PC-3 (cell line): ENCODE results near the gene LMBRD2. TPM values are rescaled to one million over a fixed set of nuclear protein-coding genes. Genes with fewer than 3 reads are reported as not detected.

Source experiments
- ATAC-seq: fragments of 200-7000 bp; cut with Tn5 transposase; 2 replicates; pipeline ENCODE4 v1.9.1; 2020; ENCODE audit warnings: mild to moderate bottlenecking, moderate library complexity
- BruUV-seq: library from RNA; stranded (reverse); fragments of 400-500 nt; replicated peaks from 2 replicates; lab custom pipeline; 2021; lab: Mats Ljungman, UMichigan
- CTCF ChIA-PET: fragments of 300-600 bp; sonication (Branson Sonifier 250); formaldehyde crosslinking; loops from one replicate; lab custom pipeline; 2022; ENCODE audit warnings: antibody characterized with exemption; lab: Charles Lee
- POLR2A ChIA-PET: fragments of 300-600 bp; sonication (Branson Sonifier 250); formaldehyde crosslinking; loops from one replicate; lab custom pipeline; 2022; ENCODE audit warnings: antibody characterized with exemption; ENCODE audit not compliant: unreplicated experiment; lab: Charles Lee
- DNase-seq: peaks from one replicate; pipeline ENCODE4 v3.0.0-alpha.2; 2015
- H2AFZ ChIP-seq: fragments of 300-600 bp; sonication (generic); 2 replicates; pipeline ENCODE4 v1.6.0; 2016; ENCODE audit warnings: antibody characterized with exemption, low read length
- H3F3A ChIP-seq: fragments of 300-600 bp; sonication (generic); one replicate; pipeline ENCODE4 v1.6.0; 2017; ENCODE audit warnings: antibody characterized with exemption, low read length, control low read depth, mild to moderate bottlenecking; ENCODE audit not compliant: unreplicated experiment
- H3K27ac ChIP-seq: fragments of 300-600 bp; sonication (generic); 2 replicates; pipeline ENCODE4 v1.5.1; 2016; ENCODE audit warnings: mild to moderate bottlenecking, low read length
- H3K27me3 ChIP-seq: fragments of 300-600 bp; sonication (generic); 2 replicates; pipeline ENCODE4 v1.6.1; 2016; ENCODE audit warnings: low read length, mixed read lengths
- H3K36me3 ChIP-seq: fragments of 300-600 bp; sonication (generic); 2 replicates; pipeline ENCODE4 v1.6.1; 2016; ENCODE audit warnings: low read depth, mixed run types, low read length, mixed read lengths
- H3K4me1 ChIP-seq: fragments of 300-600 bp; sonication (generic); 2 replicates; pipeline ENCODE4 v1.5.1; 2016; ENCODE audit warnings: low read length; ENCODE audit not compliant: insufficient read depth
- H3K4me2 ChIP-seq: fragments of 300-600 bp; sonication (generic); 2 replicates; pipeline ENCODE4 v1.6.0; 2016; ENCODE audit warnings: low read length
- H3K4me3 ChIP-seq: fragments of 300-600 bp; sonication (generic); 2 replicates; pipeline ENCODE4 v1.5.1; 2016; ENCODE audit warnings: mild to moderate bottlenecking, low read length, mixed read lengths
- H3K79me2 ChIP-seq: fragments of 300-600 bp; sonication (generic); 2 replicates; pipeline ENCODE4 v1.6.1; 2017; ENCODE audit warnings: low read length, mixed read lengths
- H3K9ac ChIP-seq: fragments of 300-600 bp; sonication (generic); 2 replicates; pipeline ENCODE4 v1.6.0; 2016; ENCODE audit warnings: mild to moderate bottlenecking, low read length
- H3K9me2 ChIP-seq: fragments of 300-600 bp; sonication (generic); replicated peaks from 2 replicates; pipeline ENCODE4 v1.6.1; 2016; ENCODE audit warnings: mixed run types, low read length, mixed read lengths
- H3K9me3 ChIP-seq: fragments of 300-600 bp; sonication (generic); 2 replicates; pipeline ENCODE4 v1.6.1; 2016; ENCODE audit warnings: low read length, mixed read lengths
- H4K20me1 ChIP-seq: fragments of 300-600 bp; sonication (generic); 2 replicates; pipeline ENCODE4 v1.6.1; 2016; ENCODE audit warnings: low read length, mixed read lengths
- EZH2 ChIP-seq: fragments of 300-600 bp; sonication (generic); IDR thresholded peaks from one replicate; pipeline ENCODE4 v1.6.1; 2017; ENCODE audit warnings: antibody characterized with exemption, mild to moderate bottlenecking, low read length; ENCODE audit not compliant: unreplicated experiment
- EZH2phosphoT487 ChIP-seq: fragments of 300-600 bp; sonication (generic); IDR thresholded peaks from 2 replicates; pipeline ENCODE4 v1.6.1; 2018; ENCODE audit warnings: mild to moderate bottlenecking, antibody characterized with exemption, low read length, borderline replicate concordance
- intact Hi-C: fragments of 100-400 bp; cut with micrococcal nuclease; formaldehyde crosslinking; loops from 2 replicates; pipeline ENCODE4 v1.9.0; 2023
- total RNA-seq: library from RNA; depleted of rRNA; stranded (reverse); fragments of >200 nt; gene quantifications from 2 replicates; pipeline ENCODE4 v1.2.3, GENCODE V29; 2014
- TF ChIP-seq, protein P1 (sequence below): fragments of 300-600 bp; sonication (generic); conservative IDR thresholded peaks from 2 replicates; pipeline ENCODE4 v1.5.1; 2017; ENCODE audit warnings: antibody characterized with exemption, low read depth, mild to moderate bottlenecking, low read length

The LMBRD2 gene
- total RNA-seq, 1 experiment from 2014 or later, result 9.1 TPM

DNA sequence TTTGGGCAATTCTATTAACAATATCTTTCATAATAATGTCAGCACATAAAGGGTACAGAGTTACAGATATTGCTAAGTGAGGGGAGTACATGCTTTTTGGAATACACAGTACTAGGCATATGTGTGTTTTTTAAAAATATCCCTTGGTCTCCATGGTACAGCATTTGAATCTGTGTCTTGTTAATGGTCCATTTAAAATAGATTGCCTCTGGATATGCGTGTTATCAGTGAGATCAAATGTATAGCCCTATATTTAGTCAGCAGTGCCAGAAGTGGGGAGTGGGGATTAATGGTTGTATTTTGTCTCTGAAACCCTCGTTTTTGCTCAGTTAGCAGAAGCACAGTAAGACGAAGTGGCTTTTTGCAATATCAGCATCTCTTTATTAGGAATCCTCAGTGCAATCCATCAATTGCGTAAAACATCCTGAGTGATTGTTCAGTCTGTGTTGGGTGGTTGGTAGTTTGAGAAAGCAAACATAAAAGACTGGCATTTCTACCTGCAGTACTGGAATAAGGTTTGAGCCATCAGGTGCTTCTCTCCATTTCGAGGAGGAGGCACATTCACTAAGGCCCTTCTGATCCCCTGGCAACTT, 19.2 kb upstream of the LMBRD2 start:
- intact Hi-C loops, result loop anchor here (10.0 kb wide), 1 partner anchor 524 kb away; no protein-coding TSS in a partner anchor
- no peak for DNase-seq
- TF ChIP-seq EZH2phosphoT487 (no peak), EZH2 (no peak)
- TF ChIP-seq, protein P1, sequence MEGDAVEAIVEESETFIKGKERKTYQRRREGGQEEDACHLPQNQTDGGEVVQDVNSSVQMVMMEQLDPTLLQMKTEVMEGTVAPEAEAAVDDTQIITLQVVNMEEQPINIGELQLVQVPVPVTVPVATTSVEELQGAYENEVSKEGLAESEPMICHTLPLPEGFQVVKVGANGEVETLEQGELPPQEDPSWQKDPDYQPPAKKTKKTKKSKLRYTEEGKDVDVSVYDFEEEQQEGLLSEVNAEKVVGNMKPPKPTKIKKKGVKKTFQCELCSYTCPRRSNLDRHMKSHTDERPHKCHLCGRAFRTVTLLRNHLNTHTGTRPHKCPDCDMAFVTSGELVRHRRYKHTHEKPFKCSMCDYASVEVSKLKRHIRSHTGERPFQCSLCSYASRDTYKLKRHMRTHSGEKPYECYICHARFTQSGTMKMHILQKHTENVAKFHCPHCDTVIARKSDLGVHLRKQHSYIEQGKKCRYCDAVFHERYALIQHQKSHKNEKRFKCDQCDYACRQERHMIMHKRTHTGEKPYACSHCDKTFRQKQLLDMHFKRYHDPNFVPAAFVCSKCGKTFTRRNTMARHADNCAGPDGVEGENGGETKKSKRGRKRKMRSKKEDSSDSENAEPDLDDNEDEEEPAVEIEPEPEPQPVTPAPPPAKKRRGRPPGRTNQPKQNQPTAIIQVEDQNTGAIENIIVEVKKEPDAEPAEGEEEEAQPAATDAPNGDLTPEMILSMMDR, result no peak
- no peak overlapping the region for H3K4me2 ChIP-seq
- no peak overlapping the region for H3K27ac ChIP-seq
- BruUV-seq, result no TSS peak
- ChIA-PET POLR2A (no interaction called here), CTCF (no interaction called here)
- no peak overlapping the region for H2AFZ ChIP-seq
- no peaks in the 10 kb centered on the region for H3K9me3 ChIP-seq
- H3F3A ChIP-seq, result no peaks in the 10 kb centered on the region
- H3K79me2 ChIP-seq, result no peaks in the 10 kb centered on the region
- no peak overlapping the region for H3K4me3 ChIP-seq
- H3K9me2 ChIP-seq, result no peaks in the 10 kb centered on the region
- no peaks in the 10 kb centered on the region for H4K20me1 ChIP-seq
- H3K9ac ChIP-seq, result no peak overlapping the region
- no peak for ATAC-seq
- no peaks in the 10 kb centered on the region for H3K4me1 ChIP-seq
- peaks cover 48% of the 10 kb centered on the region for H3K36me3 ChIP-seq
- no peaks in the 10 kb centered on the region for H3K27me3 ChIP-seq

DNA sequence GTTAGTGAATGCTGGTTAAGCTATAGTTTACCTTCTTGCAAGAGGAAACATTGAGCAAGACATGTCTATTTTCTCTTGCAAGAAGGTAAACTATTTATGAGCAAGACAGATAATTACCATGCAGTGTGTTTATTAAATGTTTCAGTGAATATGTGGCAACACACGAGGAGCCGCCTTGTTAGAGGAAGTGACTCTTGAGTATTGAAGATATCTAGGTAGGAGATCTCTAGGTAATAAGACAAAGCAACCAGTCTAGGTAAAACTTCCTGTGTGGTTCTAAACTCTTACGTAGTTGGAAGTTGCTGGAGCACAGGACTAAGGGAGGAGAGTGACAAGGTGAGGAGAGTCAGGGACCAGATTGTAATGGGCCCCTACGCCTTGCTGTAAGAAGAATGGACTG, 17.1 kb upstream of the LMBRD2 start:
- CTCF ChIA-PET, result no interaction called here
- Histone ChIP-seq H2AFZ (no peak overlapping the region), H3F3A (no peaks in the 10 kb centered on the region), H3K79me2 (0 out of 2 replicates have a peak, but pooled peaks cover 4% of the 10 kb centered on the region), H3K4me3 (no peak overlapping the region), H3K9me3 (no peaks in the 10 kb centered on the region), H3K4me2 (no peak overlapping the region), H3K9me2 (no peaks in the 10 kb centered on the region), H4K20me1 (no peaks in the 10 kb centered on the region), H3K4me1 (no peaks in the 10 kb centered on the region), H3K27me3 (no peaks in the 10 kb centered on the region), H3K27ac (no peak overlapping the region), H3K9ac (no peak overlapping the region), H3K36me3 (peaks cover 62% of the 10 kb centered on the region)
- POLR2A ChIA-PET, result no interaction called here
- ATAC-seq (no peak), DNase-seq (no peak)
- TF ChIP-seq EZH2 (no peak), EZH2phosphoT487 (no peak)
- TF ChIP-seq, protein P1, result no peak
- intact Hi-C loops, result no loop called here
- BruUV-seq, result no TSS peak

DNA sequence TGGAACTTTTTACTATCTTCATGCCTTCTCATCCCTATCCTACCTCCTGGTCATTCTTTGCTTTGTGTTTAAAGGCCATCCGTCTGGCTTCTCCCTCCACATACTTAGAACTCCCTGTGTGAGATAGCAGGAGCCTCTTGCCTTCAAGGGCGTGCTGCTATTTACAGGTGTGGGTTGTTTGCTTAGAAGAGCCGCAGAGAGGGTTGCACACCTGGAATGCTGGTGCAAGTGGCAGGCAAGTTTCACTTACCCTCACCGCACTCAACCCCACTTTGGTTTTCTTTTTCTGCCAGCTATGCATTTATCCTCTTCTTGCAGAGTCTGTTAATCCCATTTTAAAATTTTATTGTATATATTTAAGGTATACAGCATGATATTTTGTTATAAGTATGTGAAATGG, 12.8 kb upstream of the LMBRD2 start:
- peaks cover 74% of the 10 kb centered on the region for H3K36me3 ChIP-seq
- no TSS peak for BruUV-seq
- no peak overlapping the region for H2AFZ ChIP-seq
- ChIA-PET CTCF (no interaction called here), POLR2A (no interaction called here)
- ATAC-seq (no peak), DNase-seq (no peak)
- no peaks in the 10 kb centered on the region for H3K9me2 ChIP-seq
- H3K4me2 ChIP-seq, result no peak overlapping the region
- H3K79me2 ChIP-seq, result 0 out of 2 replicates have a peak, but pooled peaks cover 4% of the 10 kb centered on the region
- H3K4me1 ChIP-seq, result no peaks in the 10 kb centered on the region
- H3K27ac ChIP-seq, result no peak overlapping the region
- H3K27me3 ChIP-seq, result no peaks in the 10 kb centered on the region
- no peaks in the 10 kb centered on the region for H3F3A ChIP-seq
- TF ChIP-seq EZH2 (no peak), EZH2phosphoT487 (no peak)
- TF ChIP-seq, protein P1, result no peak
- intact Hi-C loops, result no loop called here
- no peaks in the 10 kb centered on the region for H3K9me3 ChIP-seq
- no peak overlapping the region for H3K4me3 ChIP-seq
- H4K20me1 ChIP-seq, result no peaks in the 10 kb centered on the region
- H3K9ac ChIP-seq, result no peak overlapping the region
